ENCODE data around the gene KIF15.
A peak's percentile ranks its signal among the peaks of the same experiment; 100 is the strongest.
"Not testable (repeated sequence)": the region's sequence is repeated elsewhere in the genome, so short reads cannot be mapped to it uniquely, and the experiment has no call there.

The KIF15 gene

DNA sequence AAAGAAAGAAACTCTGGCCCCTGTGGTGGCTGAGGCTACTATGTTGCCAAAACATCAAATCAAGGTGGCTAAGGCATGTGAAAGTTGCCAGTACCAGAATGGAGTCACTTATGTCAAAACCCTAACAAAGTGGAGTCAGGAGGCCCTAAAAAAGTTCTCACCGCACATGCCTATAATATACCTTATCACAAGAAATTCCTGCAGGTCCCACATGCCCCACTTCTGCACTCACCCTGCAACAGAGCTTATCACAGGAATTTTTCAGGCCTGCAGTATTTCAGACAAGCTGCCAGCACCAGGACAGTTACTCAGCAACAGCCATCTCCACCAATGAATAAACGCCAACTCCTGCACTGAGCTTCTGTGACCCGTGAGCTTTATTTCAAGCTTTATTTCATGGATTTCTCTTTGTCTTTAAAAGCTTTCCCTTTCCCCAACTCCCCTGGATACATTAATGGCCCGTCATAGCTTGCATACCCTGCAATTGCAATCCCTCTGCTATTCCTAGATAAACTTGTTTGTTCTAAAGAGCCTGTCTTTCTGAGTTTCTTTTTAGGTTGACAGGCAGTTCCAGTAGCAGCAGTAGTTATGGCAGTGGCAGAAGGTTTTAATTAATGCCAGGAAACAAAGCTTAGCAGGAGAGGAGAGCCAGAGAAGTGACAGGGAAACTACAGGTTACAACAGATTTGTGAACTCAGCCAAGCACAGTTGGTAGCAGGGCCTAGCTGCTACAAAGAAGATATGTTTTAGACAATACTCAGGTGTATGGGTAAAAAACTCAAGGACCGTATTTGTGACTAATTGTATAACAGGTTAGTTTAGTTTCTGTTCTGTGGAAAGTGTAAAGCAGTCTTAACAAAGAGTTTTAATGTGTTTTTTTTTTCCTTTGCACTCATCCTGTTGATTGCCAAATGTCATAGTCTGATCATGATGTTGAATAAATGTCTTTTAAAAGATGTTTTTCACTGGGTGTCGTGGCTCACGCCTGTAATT lies 84.2 kb downstream of the KIF15 start:
- DNase-seq (ENCODE audit: low read depth), result no peak
- TF ChIP-seq, protein P1, sequence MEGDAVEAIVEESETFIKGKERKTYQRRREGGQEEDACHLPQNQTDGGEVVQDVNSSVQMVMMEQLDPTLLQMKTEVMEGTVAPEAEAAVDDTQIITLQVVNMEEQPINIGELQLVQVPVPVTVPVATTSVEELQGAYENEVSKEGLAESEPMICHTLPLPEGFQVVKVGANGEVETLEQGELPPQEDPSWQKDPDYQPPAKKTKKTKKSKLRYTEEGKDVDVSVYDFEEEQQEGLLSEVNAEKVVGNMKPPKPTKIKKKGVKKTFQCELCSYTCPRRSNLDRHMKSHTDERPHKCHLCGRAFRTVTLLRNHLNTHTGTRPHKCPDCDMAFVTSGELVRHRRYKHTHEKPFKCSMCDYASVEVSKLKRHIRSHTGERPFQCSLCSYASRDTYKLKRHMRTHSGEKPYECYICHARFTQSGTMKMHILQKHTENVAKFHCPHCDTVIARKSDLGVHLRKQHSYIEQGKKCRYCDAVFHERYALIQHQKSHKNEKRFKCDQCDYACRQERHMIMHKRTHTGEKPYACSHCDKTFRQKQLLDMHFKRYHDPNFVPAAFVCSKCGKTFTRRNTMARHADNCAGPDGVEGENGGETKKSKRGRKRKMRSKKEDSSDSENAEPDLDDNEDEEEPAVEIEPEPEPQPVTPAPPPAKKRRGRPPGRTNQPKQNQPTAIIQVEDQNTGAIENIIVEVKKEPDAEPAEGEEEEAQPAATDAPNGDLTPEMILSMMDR (IDR thresholded peaks at IDR 0.05; ENCODE audit: control insufficient read depth, extremely low read depth, insufficient read depth), result no peak
- H3K4me3 ChIP-seq (ENCODE audit: low read depth, low read length), result no peak overlapping the region

DNA sequence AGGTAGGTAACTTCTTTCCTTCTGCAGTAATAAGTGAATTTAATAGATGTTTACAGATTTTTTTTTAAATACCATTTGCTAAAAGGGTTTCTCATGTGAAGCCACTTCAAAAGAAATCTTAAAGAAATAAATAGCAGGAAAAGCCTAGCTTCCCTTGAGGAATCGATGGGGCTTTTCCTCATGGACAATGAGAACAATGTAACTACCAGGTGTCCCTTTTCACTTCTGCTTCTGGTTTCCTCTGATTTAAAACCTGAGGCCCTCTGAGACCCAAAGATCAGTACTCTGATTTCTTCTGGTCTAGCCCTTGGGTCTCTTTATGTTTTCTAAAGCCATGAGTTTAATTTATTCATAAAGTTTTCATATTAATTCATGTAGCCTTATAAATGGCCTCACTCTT lies 87.0 kb downstream of the KIF15 start:
- TF ChIP-seq, protein P1 (IDR thresholded peaks at IDR 0.05; ENCODE audit: control insufficient read depth, extremely low read depth, insufficient read depth), result no peak
- H3K4me3 ChIP-seq (ENCODE audit: low read depth, low read length), result no peak overlapping the region

DNA sequence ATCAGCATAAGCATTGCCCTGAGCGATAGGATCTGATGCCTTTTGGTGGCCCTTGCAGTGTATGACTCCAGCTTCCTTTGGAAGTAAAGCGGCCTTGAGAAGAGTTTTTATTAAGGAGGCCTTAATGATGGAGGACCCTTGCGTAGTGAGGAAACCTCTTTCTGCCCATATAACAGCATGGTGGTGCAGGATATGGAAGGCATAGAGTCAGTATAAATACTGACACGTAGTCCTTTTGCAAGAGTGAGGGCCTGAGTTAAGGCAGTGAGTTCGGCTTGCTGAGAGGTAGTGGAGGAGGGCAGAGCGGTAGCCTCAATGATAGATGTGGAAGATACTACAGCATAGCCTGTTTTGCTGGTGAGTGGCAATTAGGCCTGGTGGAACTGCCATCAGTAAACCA lies 95.1 kb downstream of the KIF15 start:
- not testable (repeated sequence) for DNase-seq (ENCODE audit: low read depth); H3K4me3 ChIP-seq (ENCODE audit: low read depth, low read length)

More for the DNA sequence above, 87.0 kb downstream of the KIF15 start:
- no peak for DNase-seq (ENCODE audit: low read depth)

DNA sequence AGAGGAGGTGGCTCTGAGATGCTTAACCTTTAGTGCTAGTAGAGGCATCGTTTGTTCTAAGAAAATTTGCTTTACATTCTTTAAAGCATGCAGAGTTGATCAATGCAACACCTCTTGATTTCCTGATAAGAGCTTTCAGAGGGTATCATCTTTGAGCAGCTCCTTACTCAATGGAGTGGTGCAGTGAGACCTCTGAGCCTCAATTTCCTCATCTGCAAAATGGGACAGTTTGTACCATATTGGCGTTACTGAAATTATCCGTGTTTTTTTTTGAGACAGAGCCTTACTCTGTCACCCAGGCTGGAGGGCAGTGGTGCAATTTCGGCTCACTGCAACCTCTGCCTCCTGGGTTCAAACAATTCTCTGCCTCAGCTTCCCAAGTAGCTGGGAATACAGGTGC lies 98.5 kb downstream of the KIF15 start:
- TF ChIP-seq, protein P1 (IDR thresholded peaks at IDR 0.05; ENCODE audit: control insufficient read depth, extremely low read depth, insufficient read depth), result no peak
- H3K4me3 ChIP-seq (ENCODE audit: low read depth, low read length), result no peak overlapping the region
- no peak for DNase-seq (ENCODE audit: low read depth)

DNA sequence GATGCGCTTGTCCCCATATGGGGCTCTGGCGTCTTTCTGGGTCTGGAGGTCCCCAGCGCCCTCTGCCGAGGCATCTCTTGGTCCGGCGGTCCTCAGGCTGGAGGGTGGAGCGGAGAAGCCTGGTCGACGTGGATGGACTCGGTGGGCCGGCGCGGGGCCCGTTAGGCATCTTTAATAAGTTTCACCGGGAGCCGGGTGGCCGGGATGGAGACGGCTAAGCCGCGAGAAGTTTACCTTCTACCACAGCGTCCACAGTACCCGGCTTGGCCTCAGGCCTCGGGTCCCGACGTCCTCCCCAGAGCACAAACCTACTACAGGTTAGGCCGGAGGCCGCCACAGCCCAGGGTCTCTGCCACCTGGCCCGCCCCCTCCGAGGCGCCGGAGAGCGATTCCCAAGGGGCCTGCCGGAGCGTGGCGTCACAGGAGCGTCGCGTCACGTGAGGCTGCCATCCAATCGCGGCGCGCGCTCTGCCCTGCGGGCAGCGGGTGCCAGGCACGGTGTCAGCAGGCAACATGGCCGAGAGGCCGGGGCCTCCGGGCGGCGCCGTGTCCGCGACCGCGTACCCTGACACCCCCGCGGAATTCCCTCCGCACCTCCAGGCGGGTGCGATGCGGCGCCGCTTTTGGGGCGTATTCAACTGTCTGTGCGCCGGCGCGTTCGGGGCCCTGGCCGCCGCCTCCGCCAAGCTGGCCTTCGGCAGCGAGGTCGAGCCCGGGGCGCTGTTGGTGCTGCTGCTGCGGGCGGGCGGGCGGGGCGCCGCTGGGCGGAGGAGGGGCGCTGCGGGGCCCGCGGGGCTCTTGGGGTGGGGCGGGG lies 100.0 kb downstream of the KIF15 start, which contains the start of gene TMEM42:
Gene TMEM42, plus strand, starts transcription at position 501 of the 814 bp plus-strand sequence. Its CDS starts 13 bp downstream, at position 514.
- DNase-seq (ENCODE audit: low read depth), result peak; percentile 55
- TF ChIP-seq, protein P1 (IDR thresholded peaks at IDR 0.05; ENCODE audit: control insufficient read depth, extremely low read depth, insufficient read depth), result no peak

DNA sequence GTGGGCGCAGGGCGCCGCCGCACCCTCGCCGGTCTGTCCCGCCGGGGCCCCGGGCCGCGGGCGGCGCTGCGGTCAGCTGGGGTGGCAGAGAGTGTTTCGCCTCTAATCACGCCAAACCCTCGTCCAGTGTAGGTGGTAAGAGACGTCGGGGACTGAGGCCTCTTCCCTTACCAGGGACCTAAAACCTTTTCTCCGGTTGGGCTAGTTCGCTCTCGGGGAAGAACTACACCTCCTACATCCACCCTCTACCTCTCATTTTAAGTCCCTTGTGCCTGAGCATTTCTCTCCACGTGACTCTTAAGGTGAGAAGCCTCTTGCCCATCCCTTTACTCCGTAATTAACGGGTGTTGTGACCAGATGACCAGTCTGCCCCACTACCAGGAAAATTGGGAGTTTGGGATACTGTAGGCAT lies 100.6 kb downstream of the KIF15 start:
- DNase-seq (ENCODE audit: low read depth), result no peak
- TF ChIP-seq, protein P1 (IDR thresholded peaks at IDR 0.05; ENCODE audit: control insufficient read depth, extremely low read depth, insufficient read depth), result no peak
- H3K4me3 ChIP-seq (ENCODE audit: low read depth, low read length), result peak overlapping the region; percentile 59

More for the DNA sequence above, 100.0 kb downstream of the KIF15 start, which contains the start of gene TMEM42:
- H3K4me3 ChIP-seq (ENCODE audit: low read depth, low read length), result peak within 1 kb of the TSS; percentile 59

Data from LNCaP clone FGC (cell line).